NT2/D1 (cell line): Measurements from ENCODE around the gene CCSER1.

Experiments
- DNase-seq: peaks from one replicate; pipeline ENCODE4 v3.0.0-alpha.2; 2011; ENCODE audit warnings: low read depth, low spot score
- H3K27me3 ChIP-seq: 2 replicates; pipeline ENCODE4 v1.6.0; 2011; ENCODE audit warnings: mild to moderate bottlenecking; ENCODE audit not compliant: insufficient read length, insufficient read depth
- H3K36me3 ChIP-seq: 2 replicates; pipeline ENCODE4 v1.6.1; 2011; ENCODE audit warnings: mild to moderate bottlenecking, low read length, mixed read lengths; ENCODE audit not compliant: insufficient read depth, insufficient read length
- H3K4me1 ChIP-seq: 2 replicates; pipeline ENCODE4 v1.5.1; 2011; ENCODE audit not compliant: insufficient read depth, insufficient read length
- H3K4me3 ChIP-seq: 2 replicates; pipeline ENCODE4 v1.5.1; 2011; ENCODE audit warnings: low read depth; ENCODE audit not compliant: insufficient read length
- H3K9ac ChIP-seq: 2 replicates; pipeline ENCODE4 v1.6.0; 2011; ENCODE audit warnings: low read depth; ENCODE audit not compliant: insufficient read length
- H3K9me3 ChIP-seq: 2 replicates; pipeline ENCODE4 v1.5.1; 2011; ENCODE audit warnings: mild to moderate bottlenecking, low read length; ENCODE audit not compliant: insufficient read depth
- SUZ12 ChIP-seq: IDR thresholded peaks from 2 replicates; pipeline ENCODE4 v1.6.1; 2011; ENCODE audit not compliant: insufficient read length, insufficient read depth; ENCODE audit errors: extremely low read depth
- YY1 ChIP-seq: IDR thresholded peaks from 2 replicates; pipeline ENCODE4 v1.6.1; 2011; ENCODE audit not compliant: insufficient read length, insufficient read depth
- ZNF274 ChIP-seq: IDR thresholded peaks from 2 replicates; pipeline ENCODE4 v1.6.1; 2011; ENCODE audit warnings: mild to moderate bottlenecking, low read depth, low read length

CCSER1 gene

DNA sequence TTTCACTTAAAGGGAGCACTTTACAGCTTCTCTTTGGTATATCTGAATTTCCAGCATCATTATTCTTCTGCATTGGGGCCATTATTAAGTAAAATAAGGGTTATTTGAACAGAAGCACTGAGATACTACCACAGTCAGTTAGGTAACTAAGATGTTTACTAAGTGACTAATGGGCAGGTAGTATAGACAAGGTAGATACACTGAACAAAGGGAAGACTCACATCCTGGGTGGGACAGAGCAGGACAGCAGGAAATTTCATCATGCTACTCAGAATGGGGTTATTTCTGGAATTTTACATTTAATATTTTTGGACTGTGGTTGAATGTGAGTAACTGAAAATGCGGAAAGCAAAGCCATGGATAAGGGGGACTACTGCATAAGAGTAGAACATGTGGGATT is 316.0 kb downstream of the CCSER1 start:
- Histone ChIP-seq H3K9ac (no peak overlapping the region), H3K4me3 (no peak overlapping the region), H3K36me3 (no peaks in the 10 kb centered on the region), H3K4me1 (no peaks in the 10 kb centered on the region), H3K27me3 (no peaks in the 10 kb centered on the region), H3K9me3 (no peaks in the 10 kb centered on the region)
- TF ChIP-seq SUZ12 (no peak), YY1 (no peak), ZNF274 (no peak)
- DNase-seq: no peak

DNA sequence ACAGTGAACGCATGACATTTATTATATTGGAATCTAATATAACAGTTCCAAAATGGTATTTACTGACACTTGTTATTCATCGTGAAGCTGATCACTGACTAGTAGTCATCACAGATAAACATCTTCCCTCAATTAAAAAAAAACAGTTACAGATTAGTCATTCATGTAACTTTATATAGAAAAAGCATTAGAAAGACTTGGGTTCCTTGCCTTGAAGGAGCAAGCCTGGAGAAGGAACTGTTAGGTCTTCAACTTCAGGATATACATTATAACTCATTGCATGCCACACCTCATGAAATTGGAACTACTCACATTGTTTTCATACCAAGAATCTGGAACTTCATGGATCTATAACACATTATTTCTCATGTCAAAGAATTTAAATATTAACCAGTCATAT is 317.7 kb downstream of the CCSER1 start:
- Histone ChIP-seq H3K4me1 (no peaks in the 10 kb centered on the region), H3K9ac (no peak overlapping the region), H3K27me3 (no peaks in the 10 kb centered on the region), H3K36me3 (no peaks in the 10 kb centered on the region), H3K9me3 (peaks cover 12% of the 10 kb centered on the region; the same call in 1 of the 2 replicates), H3K4me3 (no peak overlapping the region)
- no peak for DNase-seq
- TF ChIP-seq YY1: no peak
- TF ChIP-seq ZNF274: no peak
- TF ChIP-seq SUZ12: no peak

DNA sequence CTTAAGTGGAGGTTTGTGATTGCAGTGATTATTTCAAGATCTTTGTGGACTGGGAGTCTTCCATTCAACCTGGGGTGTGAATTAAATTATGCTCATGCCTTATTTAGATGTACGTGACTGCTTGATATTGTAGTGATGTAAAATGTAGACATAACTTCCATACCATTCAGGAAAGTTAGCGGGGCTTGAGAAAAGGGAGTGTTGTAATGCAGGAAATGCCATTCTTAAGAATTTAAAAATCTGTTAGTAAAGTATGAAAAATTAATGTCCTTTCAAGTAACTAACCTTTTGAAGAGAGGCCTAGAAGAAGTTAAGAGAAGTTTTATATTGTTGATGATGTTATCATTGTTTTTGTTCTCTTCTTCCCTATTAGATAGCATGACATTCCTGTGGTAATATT is 318.2 kb downstream of the CCSER1 start:
- Histone ChIP-seq H3K4me3 (no peak overlapping the region), H3K9me3 (peaks cover 12% of the 10 kb centered on the region; the same call in 1 of the 2 replicates), H3K27me3 (no peaks in the 10 kb centered on the region), H3K9ac (no peak overlapping the region), H3K36me3 (no peaks in the 10 kb centered on the region), H3K4me1 (no peaks in the 10 kb centered on the region)
- no peak for DNase-seq
- no peak for TF ChIP-seq ZNF274
- no peak for TF ChIP-seq YY1
- no peak for TF ChIP-seq SUZ12

DNA sequence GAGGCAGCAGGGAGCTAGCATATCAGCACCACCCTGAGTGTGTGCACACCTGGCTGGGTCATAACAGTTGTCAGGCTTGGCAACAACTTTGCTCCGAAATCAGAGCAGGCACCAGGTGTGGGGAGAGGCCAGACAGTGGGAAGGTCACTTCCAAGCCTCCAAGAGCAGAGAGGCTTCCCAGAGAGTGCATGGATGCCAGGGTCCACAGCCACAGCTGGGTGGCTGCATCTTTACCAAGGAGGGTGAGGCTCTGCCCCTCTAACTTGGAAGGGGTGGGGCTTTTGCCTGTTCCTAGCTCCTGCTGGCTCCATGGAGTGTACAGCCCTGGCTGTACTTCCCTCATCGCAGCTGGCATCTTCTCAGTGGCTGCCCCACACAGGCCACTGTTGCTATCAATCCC is 322.4 kb downstream of the CCSER1 start:
- no peak for DNase-seq
- no peaks in the 10 kb centered on the region for H3K36me3 ChIP-seq
- no peak overlapping the region for H3K4me3 ChIP-seq
- no peak overlapping the region for H3K9ac ChIP-seq
- H3K9me3 ChIP-seq: peaks cover 12% of the 10 kb centered on the region; the same call in 1 of the 2 replicates
- H3K4me1 ChIP-seq: no peaks in the 10 kb centered on the region
- no peaks in the 10 kb centered on the region for H3K27me3 ChIP-seq
- TF ChIP-seq SUZ12: no peak
- no peak for TF ChIP-seq YY1
- no peak for TF ChIP-seq ZNF274

DNA sequence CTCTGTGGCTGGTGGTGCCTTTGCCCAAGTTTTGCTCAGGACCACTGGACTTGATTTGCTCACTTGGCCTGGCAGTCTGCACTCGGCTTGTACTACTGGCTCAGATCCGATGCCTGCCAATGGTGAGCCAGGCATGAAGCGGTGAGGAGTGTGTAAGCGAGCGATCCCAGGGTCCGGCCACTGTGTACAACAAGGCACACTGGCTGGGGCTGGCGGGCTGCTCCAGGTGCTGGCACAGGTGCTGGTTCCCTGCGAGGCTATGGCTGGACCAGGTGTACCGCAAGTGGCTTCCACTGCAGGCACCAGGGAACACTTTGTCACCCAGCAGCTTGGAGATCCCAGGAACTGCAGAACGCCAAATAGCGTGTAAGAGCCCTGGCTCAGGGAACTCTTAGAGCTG is 329.7 kb downstream of the CCSER1 start:
- no peaks in the 10 kb centered on the region for H3K27me3 ChIP-seq
- no peaks in the 10 kb centered on the region for H3K4me1 ChIP-seq
- TF ChIP-seq ZNF274 (no peak), SUZ12 (no peak), YY1 (no peak)
- H3K36me3 ChIP-seq: no peaks in the 10 kb centered on the region
- no peaks in the 10 kb centered on the region for H3K9me3 ChIP-seq
- H3K4me3 ChIP-seq: no peak overlapping the region
- H3K9ac ChIP-seq: no peak overlapping the region
- no peak for DNase-seq

DNA sequence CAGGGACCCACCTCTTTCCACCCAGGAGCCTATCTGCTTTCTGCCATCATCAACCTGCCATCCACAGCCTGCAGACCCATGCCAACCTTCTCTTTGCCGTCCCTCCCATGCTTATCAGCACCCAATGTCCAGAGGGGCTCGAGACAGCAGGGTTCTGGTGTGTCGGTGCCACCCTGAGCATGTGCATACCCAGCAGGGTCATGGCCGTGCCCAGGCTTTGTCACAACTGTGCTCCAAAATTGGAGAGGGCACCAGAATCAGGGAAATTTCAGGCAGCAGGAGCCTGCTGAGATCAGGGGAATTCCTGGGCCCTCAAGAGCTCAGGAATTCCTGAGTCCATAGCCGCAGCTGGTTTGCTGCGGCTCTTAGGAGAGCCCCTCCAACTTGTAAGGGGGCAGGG is 330.6 kb downstream of the CCSER1 start:
- Histone ChIP-seq H3K36me3 (no peaks in the 10 kb centered on the region), H3K27me3 (no peaks in the 10 kb centered on the region), H3K4me1 (no peaks in the 10 kb centered on the region), H3K4me3 (no peak overlapping the region), H3K9ac (no peak overlapping the region), H3K9me3 (no peaks in the 10 kb centered on the region)
- TF ChIP-seq SUZ12: no peak
- TF ChIP-seq ZNF274: no peak
- no peak for TF ChIP-seq YY1
- DNase-seq: no peak

DNA sequence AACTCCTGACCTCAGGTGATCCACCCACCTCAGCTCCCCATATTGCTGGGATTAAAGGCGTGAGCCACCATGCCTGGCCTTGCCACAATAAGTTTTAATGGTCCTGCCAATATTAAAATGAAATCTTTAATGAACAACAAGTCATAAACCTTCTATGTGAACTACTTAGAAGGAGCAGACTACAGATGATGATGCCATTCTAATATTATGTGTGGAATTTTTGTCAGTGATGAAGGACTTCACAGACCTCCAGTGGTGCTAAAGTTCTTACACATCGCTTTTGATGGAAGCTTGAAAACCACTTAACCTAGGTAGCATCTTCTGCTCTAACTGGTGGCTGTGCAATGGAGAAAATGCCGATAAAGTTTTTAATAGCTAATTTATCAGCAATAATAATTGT is 331.4 kb downstream of the CCSER1 start:
- TF ChIP-seq ZNF274: no peak
- no peak for TF ChIP-seq SUZ12
- TF ChIP-seq YY1: no peak
- Histone ChIP-seq H3K4me3 (no peak overlapping the region), H3K27me3 (no peaks in the 10 kb centered on the region), H3K4me1 (no peaks in the 10 kb centered on the region), H3K36me3 (no peaks in the 10 kb centered on the region), H3K9ac (no peak overlapping the region), H3K9me3 (no peaks in the 10 kb centered on the region)
- DNase-seq: no peak

DNA sequence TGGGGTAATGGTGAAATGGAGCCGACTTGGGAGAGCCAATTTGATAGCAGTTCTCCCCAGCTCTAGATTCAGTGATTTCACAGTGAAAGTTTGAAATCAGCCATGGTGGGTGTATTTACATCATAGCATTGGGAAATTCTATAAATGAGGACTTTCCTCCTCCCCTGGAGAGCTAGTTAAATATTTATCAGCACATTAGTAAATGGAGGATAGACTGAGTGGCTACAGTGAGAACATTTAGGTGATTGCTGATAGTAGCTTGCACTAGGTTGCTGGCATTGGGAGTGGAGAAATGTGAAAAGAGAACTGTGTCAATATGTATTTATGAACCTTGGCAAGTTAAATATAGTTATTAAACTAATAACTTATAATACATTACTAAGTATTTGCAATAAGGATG is 347.3 kb downstream of the CCSER1 start:
- DNase-seq: no peak
- Histone ChIP-seq H3K9ac (no peak overlapping the region), H3K4me1 (no peaks in the 10 kb centered on the region), H3K27me3 (no peaks in the 10 kb centered on the region), H3K9me3 (no peaks in the 10 kb centered on the region), H3K36me3 (no peaks in the 10 kb centered on the region), H3K4me3 (no peak overlapping the region)
- no peak for TF ChIP-seq ZNF274
- no peak for TF ChIP-seq SUZ12
- no peak for TF ChIP-seq YY1
